Stomach (tissue), 9 donors: ENCODE data around the gene SCAI. TPM values are rescaled to one million over a fixed set of nuclear protein-coding genes. Genes with fewer than 3 reads are reported as not detected.

Experiments used
- DNase-seq, 2 donors: peaks; one replicate each; pipeline versions ENCODE4 v3.0.0 to v3.0.0-alpha.2; 2013 to 2019
- H3K27ac ChIP-seq, 5 donors: fragments of 200-600 bp in 4 of 5; sonication (generic) in 4 of 5; one replicate each; pipeline ENCODE4 v1.5.1; 2013 to 2019; ENCODE audit warnings: mild to moderate bottlenecking in 1 of 5, moderate library complexity in 1 of 5
- H3K27me3 ChIP-seq, 3 donors: fragments of 200-600 bp; sonication (generic); one replicate each; pipeline ENCODE4 v1.5.1; 2017 to 2019; ENCODE audit warnings: mixed run types in 1 of 3
- H3K36me3 ChIP-seq, 4 donors: fragments of 200-600 bp; sonication (generic); 1 replicate in 3 of 4; 2 replicates in 1 of 4; pipeline ENCODE4 v1.5.1; 2016 to 2019
- H3K4me1 ChIP-seq, 4 donors: fragments of 200-600 bp; sonication (generic); one replicate each; pipeline ENCODE4 v1.5.1; 2016 to 2019
- H3K4me3 ChIP-seq, 4 donors: fragments of 200-600 bp; sonication (generic) in 3 of 4; one replicate each; pipeline ENCODE4 v1.5.1; 2016 to 2019; ENCODE audit warnings: mild to moderate bottlenecking in 1 of 4
- H3K9me3 ChIP-seq, 4 donors: fragments of 200-600 bp; sonication (generic); one replicate each; pipeline ENCODE4 v1.5.1; 2016 to 2019
- CTCF ChIP-seq, 7 experiments: fragments of 450-650 bp in 4 of 7; fragments of 200-600 bp in 3 of 7; sonication (generic) in 3 of 7; IDR thresholded peaks; one replicate each; pipeline ENCODE4 v1.5.1; 2016 to 2019; ENCODE audit warnings: antibody characterized with exemption in 7 of 7, control low read depth in 2 of 7, mild to moderate bottlenecking in 1 of 7
- EP300 ChIP-seq: sonication (generic); formaldehyde crosslinking; IDR thresholded peaks from one replicate; pipeline ENCODE4 v1.6.1; 2017; ENCODE audit warnings: antibody characterized with exemption
- POLR2A ChIP-seq, 4 donors: fragments of 450-650 bp; IDR thresholded peaks; one replicate each; pipeline ENCODE4 v1.6.1; 2016; ENCODE audit warnings: antibody characterized with exemption in 4 of 4, control low read depth in 2 of 4, mild to moderate bottlenecking in 1 of 4, moderate library complexity in 1 of 4
- POLR2AphosphoS5 ChIP-seq, 3 donors: sonication (generic); formaldehyde crosslinking; IDR thresholded peaks; one replicate each; pipeline ENCODE4 v1.6.1; 2016; ENCODE audit warnings: antibody characterized with exemption in 3 of 3
- WGBS, 5 donors: extraction: QIAGEN DNeasy Blood & Tissue Kit in 3 of 5; methylation state at CpG; one replicate each; pipeline versions ENCODE4 v1.1.5 to v1.1.7; 2013 to 2018; 5-methylcytosine and 5-hydroxymethylcytosine counted together
- intact Hi-C: fragments of 100-400 bp; cut with DNase I; formaldehyde crosslinking; loops from one replicate; pipeline ENCODE4 v1.15.1; 2023; ENCODE audit warnings: low total_unique reads
- polyA plus RNA-seq, 3 donors: library from polyadenylated mRNA; stranded (reverse); fragments of 200-250 nt; gene quantifications; one replicate each; pipeline ENCODE4 v1.2.3, GENCODE V29; 2013
- total RNA-seq, 5 donors: library from RNA; depleted of rRNA; stranded (reverse); fragments of >200 nt; gene quantifications; one replicate each; pipeline versions ENCODE4 v1.1.0 to v1.2.3, GENCODE V29; 2014 to 2016
- donor health status: healthy with polysubstance abuse.
- donor health status: Bipolar disorder and iron deficiency.
- donor health status: healthy.

Gene SCAI
- total and polyA plus RNA-seq, 8 donors, result 0.46 to 21.0 (median 3.1) TPM

GRCh38 chr9:124975131-124975530, 168.2 kb downstream of the SCAI start:
- TF ChIP-seq CTCF (IDR thresholded peaks at IDR 0.05) (no peak), EP300 (no peak), POLR2A (IDR thresholded peaks at IDR 0.05) (no peak), POLR2AphosphoS5 (IDR thresholded peaks at IDR 0.05) (no peak)
- Histone ChIP-seq H3K4me1 (no peaks in the 10 kb centered on the region), H3K9me3 (no peaks in the 10 kb centered on the region), H3K27ac (no peak overlapping the region), H3K36me3 (peaks cover 0 to 46% (median 31%) of the 10 kb centered on the region in 4 donors), H3K27me3 (no peaks in the 10 kb centered on the region), H3K4me3 (no peak overlapping the region)
- intact Hi-C loops, result no loop called here
- DNase-seq, result no peak
- WGBS, 5 donors, result 18 to 48% (median 39%) methylated on average over 2 of the region's 2 CpGs

GRCh38 chr9:124973807-124974206, 169.5 kb downstream of the SCAI start:
- TF ChIP-seq POLR2AphosphoS5 (IDR thresholded peaks at IDR 0.05) (no peak), POLR2A (IDR thresholded peaks at IDR 0.05) (no peak), CTCF (IDR thresholded peaks at IDR 0.05) (no peak), EP300 (no peak)
- no peaks in the 10 kb centered on the region for H3K27me3 ChIP-seq
- peaks cover 0 to 54% (median 42%) of the 10 kb centered on the region in 4 donors for H3K36me3 ChIP-seq
- intact Hi-C loops, result no loop called here
- no peak overlapping the region for H3K27ac ChIP-seq
- H3K4me1 ChIP-seq, result no peaks in the 10 kb centered on the region
- H3K4me3 ChIP-seq, result no peak overlapping the region
- H3K9me3 ChIP-seq, result no peaks in the 10 kb centered on the region
- no peak for DNase-seq
- WGBS, 5 donors, result 92 to 98% (median 97%) methylated on average over 6 of the region's 6 CpGs

GRCh38 chr9:124972241-124972770, 171.0 kb downstream of the SCAI start:
- intact Hi-C loops, result no loop called here
- WGBS, 5 donors, result 90 to 93% (median 91%) methylated on average over 2 of the region's 2 CpGs
- Histone ChIP-seq H3K27ac (no peak overlapping the region), H3K9me3 (no peaks in the 10 kb centered on the region), H3K27me3 (no peaks in the 10 kb centered on the region), H3K36me3 (peaks cover 0 to 69% (median 56%) of the 10 kb centered on the region in 4 donors), H3K4me1 (no peaks in the 10 kb centered on the region), H3K4me3 (no peak overlapping the region)
- TF ChIP-seq CTCF (IDR thresholded peaks at IDR 0.05) (no peak), POLR2A (IDR thresholded peaks at IDR 0.05) (no peak), EP300 (no peak), POLR2AphosphoS5 (IDR thresholded peaks at IDR 0.05) (no peak)
- no peak for DNase-seq

- Histone ChIP-seq H3K27me3 (no peaks in the 10 kb centered on the region), H3K4me3 (no peak overlapping the region), H3K27ac (no peak overlapping the region), H3K9me3 (no peaks in the 10 kb centered on the region), H3K4me1 (no peaks in the 10 kb centered on the region), H3K36me3 (peaks cover 0 to 55% (median 50%) of the 10 kb centered on the region in 4 donors)
- intact Hi-C loops, result no loop called here
- no peak for DNase-seq
- WGBS, 5 donors, result 81 to 93% (median 88%) methylated on average over 2 of the region's 2 CpGs
- no peak for TF ChIP-seq POLR2AphosphoS5 (IDR thresholded peaks at IDR 0.05)
- TF ChIP-seq EP300, result no peak
- TF ChIP-seq CTCF (IDR thresholded peaks at IDR 0.05), result no peak
- no peak for TF ChIP-seq POLR2A (IDR thresholded peaks at IDR 0.05)
Measured at GRCh38 chr9:124969401-124969800, 173.9 kb downstream of the SCAI start.
